HFFc6 (cell line): Measurements from ENCODE around the gene NSD1. TPM values are rescaled to one million over a fixed set of nuclear protein-coding genes. Genes with fewer than 3 reads are reported as not detected.
"Not testable (repeated sequence)": the region's sequence is repeated elsewhere in the genome, so short reads cannot be mapped to it uniquely, and the experiment has no call there.

Experiments used
- DNase-seq: peaks from one replicate; pipeline ENCODE4 v3.0.0-alpha.2; 2018
- H3K27ac Mint-ChIP-seq: 2 replicates; pipeline ENCODE4 v1.8.0; 2020; ENCODE audit warnings: mild to moderate bottlenecking, mixed read lengths
- H3K27me3 Mint-ChIP-seq: 2 replicates; pipeline ENCODE4 v1.8.0; 2021; ENCODE audit warnings: mild to moderate bottlenecking, moderate library complexity, mixed read lengths; ENCODE audit not compliant: insufficient read depth
- H3K36me3 Mint-ChIP-seq: 2 replicates; pipeline ENCODE4 v1.8.0; 2021; ENCODE audit warnings: low read depth, mixed read lengths
- H3K4me1 Mint-ChIP-seq: 2 replicates; pipeline ENCODE4 v1.8.0; 2020; ENCODE audit warnings: low read depth, mixed read lengths
- H3K4me3 Mint-ChIP-seq: 2 replicates; pipeline ENCODE4 v1.8.0; 2020; ENCODE audit warnings: mild to moderate bottlenecking, moderate library complexity, mixed read lengths
- H3K9me3 Mint-ChIP-seq: 2 replicates; pipeline ENCODE4 v1.8.0; 2020; ENCODE audit warnings: mild to moderate bottlenecking, mixed read lengths
- total RNA-seq, 6 experiments: library from RNA; stranded (reverse); fragmentation: NEBNext Ultra II Directional; extraction: Animal tissue kit (Norgen Biotek cat#: 25700); gene quantifications; 2 replicates in 1 of 6; 3 replicates in 5 of 6; pipeline ENCODE4 v1.2.3, GENCODE V29; 2021
- TF ChIP-seq, protein P1 (sequence below): fragments of 200-600 bp; sonication (generic); IDR thresholded peaks from 2 replicates; pipeline ENCODE4 v1.5.0; 2021; ENCODE audit warnings: antibody characterized with exemption, mild to moderate bottlenecking

The NSD1 gene
- total RNA-seq, 6 experiments from 2014 or later, result 42.6 to 56.4 (median 48.4) TPM

DNA sequence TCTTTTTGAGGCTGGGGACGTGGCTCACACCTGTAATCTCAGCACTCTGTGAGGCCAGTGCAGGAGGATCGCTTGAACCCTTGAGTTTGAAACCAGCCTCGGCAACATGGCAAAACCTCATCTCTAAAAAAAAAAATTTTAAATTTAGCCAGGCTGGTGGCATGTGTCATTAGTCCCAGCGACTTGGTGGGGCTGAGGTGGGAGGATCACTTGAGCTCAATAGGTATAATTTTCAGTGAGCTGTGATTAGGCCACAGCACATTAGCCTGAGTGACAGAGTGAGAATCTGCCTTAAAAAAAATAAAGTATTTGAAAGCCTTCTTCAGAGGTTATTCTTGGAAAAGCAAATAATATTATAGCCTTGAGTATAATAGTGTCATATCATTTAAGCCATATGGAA lies 41.8 kb downstream of the NSD1 start:
- Mint-ChIP-seq H3K4me1 (peaks cover 14% of the 10 kb centered on the region), H3K9me3 (no peaks in the 10 kb centered on the region), H3K36me3 (peaks cover 11% of the 10 kb centered on the region; the same call in 1 of the 2 replicates), H3K27me3 (no peaks in the 10 kb centered on the region; the same call in 1 of the 2 replicates), H3K4me3 (no peak overlapping the region), H3K27ac (no peak overlapping the region)
- no peak for DNase-seq
- TF ChIP-seq, protein P1, sequence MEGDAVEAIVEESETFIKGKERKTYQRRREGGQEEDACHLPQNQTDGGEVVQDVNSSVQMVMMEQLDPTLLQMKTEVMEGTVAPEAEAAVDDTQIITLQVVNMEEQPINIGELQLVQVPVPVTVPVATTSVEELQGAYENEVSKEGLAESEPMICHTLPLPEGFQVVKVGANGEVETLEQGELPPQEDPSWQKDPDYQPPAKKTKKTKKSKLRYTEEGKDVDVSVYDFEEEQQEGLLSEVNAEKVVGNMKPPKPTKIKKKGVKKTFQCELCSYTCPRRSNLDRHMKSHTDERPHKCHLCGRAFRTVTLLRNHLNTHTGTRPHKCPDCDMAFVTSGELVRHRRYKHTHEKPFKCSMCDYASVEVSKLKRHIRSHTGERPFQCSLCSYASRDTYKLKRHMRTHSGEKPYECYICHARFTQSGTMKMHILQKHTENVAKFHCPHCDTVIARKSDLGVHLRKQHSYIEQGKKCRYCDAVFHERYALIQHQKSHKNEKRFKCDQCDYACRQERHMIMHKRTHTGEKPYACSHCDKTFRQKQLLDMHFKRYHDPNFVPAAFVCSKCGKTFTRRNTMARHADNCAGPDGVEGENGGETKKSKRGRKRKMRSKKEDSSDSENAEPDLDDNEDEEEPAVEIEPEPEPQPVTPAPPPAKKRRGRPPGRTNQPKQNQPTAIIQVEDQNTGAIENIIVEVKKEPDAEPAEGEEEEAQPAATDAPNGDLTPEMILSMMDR, result no peak

- Mint-ChIP-seq H3K36me3 (peaks cover 10% of the 10 kb centered on the region; the same call in 1 of the 2 replicates), H3K27ac (peak overlapping the region; percentile 62), H3K27me3 (peaks cover 2% of the 10 kb centered on the region; the same call in 1 of the 2 replicates)
Observed at GRCh38 chr5:177176175-177176711, 42.7 kb downstream of the NSD1 start.

GRCh38 chr5:177177847-177178437 lies 44.4 kb downstream of the NSD1 start:
- not testable (repeated sequence) for H3K4me3 Mint-ChIP-seq, DNase-seq, H3K36me3 Mint-ChIP-seq, H3K27ac Mint-ChIP-seq, H3K27me3 Mint-ChIP-seq, H3K9me3 Mint-ChIP-seq
- H3K4me1 Mint-ChIP-seq, result peaks cover 14% of the 10 kb centered on the region

More at GRCh38 chr5:177176175-177176711, 42.7 kb downstream of the NSD1 start:
- Mint-ChIP-seq H3K4me3 (no peak overlapping the region), H3K9me3 (no peaks in the 10 kb centered on the region), H3K4me1 (peaks cover 14% of the 10 kb centered on the region)
- TF ChIP-seq, protein P1, result no peak
- DNase-seq, result no peak

DNA sequence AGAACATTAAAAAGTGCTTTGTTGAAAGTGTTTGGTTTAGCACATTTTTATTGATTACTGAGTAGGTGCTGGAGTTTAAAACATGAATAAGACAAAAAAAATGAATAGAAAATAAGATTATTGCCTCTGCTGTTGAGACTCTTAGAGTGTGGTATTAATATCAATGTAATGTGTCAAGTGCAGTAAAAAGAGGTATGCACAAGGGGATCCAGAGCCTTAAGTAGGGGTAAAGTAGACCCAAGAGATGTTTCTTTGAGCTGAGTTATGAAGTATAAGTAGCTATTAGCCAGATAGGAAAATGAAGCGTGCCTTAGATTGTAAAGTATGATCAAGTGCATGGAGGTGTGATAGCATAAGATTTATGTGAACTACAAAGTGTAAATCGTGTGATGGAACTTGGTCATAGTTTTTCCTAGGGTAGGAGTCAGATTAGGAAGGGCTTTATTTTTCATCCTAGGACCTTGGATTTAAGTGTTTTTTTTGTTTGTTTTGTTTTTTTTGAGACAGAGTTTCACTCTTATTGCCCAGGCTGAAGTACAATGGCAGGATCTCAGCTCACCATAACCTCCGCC lies 45.2 kb downstream of the NSD1 start:
- Mint-ChIP-seq H3K9me3 (no peaks in the 10 kb centered on the region), H3K36me3 (no peaks in the 10 kb centered on the region; the same call in 1 of the 2 replicates), H3K27me3 (peaks cover 2% of the 10 kb centered on the region; the same call in 1 of the 2 replicates), H3K4me3 (no peak overlapping the region), H3K4me1 (peaks cover 18% of the 10 kb centered on the region), H3K27ac (no peak overlapping the region; the same call in 1 of the 2 replicates)
- TF ChIP-seq, protein P1, result no peak
- DNase-seq, result no peak

GRCh38 chr5:177179431-177179830 lies 45.9 kb downstream of the NSD1 start:
- H3K4me1 Mint-ChIP-seq, result peaks cover 19% of the 10 kb centered on the region
- no peak overlapping the region for H3K4me3 Mint-ChIP-seq
- no peak for DNase-seq
- H3K36me3 Mint-ChIP-seq, result no peaks in the 10 kb centered on the region; the same call in 1 of the 2 replicates
- H3K27ac Mint-ChIP-seq, result no peak overlapping the region; the same call in 1 of the 2 replicates
- no peaks in the 10 kb centered on the region for H3K9me3 Mint-ChIP-seq
- TF ChIP-seq, protein P1, result no peak
- peaks cover 2% of the 10 kb centered on the region; the same call in 1 of the 2 replicates for H3K27me3 Mint-ChIP-seq

GRCh38 chr5:177183142-177183541 lies 49.6 kb downstream of the NSD1 start:
- Mint-ChIP-seq H3K27me3 (peaks cover 2% of the 10 kb centered on the region; the same call in 1 of the 2 replicates), H3K4me1 (peaks cover 16% of the 10 kb centered on the region), H3K4me3 (no peak overlapping the region), H3K36me3 (no peaks in the 10 kb centered on the region; the same call in 1 of the 2 replicates), H3K27ac (no peak overlapping the region), H3K9me3 (no peaks in the 10 kb centered on the region)
- TF ChIP-seq, protein P1, result no peak
- DNase-seq, result no peak
